HepG2 (cell line): ENCODE results near the gene MYOM1. TPM values are rescaled to one million over a fixed set of nuclear protein-coding genes. Genes with fewer than 3 reads are reported as not detected.

Experiments
- CCAR2 ChIP-seq: fragments of 200-400 bp; formaldehyde crosslinking; optimal IDR thresholded peaks from 2 replicates; pipeline ENCODE3; 2018; ENCODE audit warnings: low read depth, mild to moderate bottlenecking, low read length, moderate library complexity
- DMAP1 ChIP-seq: IDR thresholded peaks from 2 replicates; pipeline ENCODE4 v1.6.1; 2016
- GMEB2 ChIP-seq: IDR thresholded peaks from 2 replicates; pipeline ENCODE4 v1.6.1; 2016; ENCODE audit warnings: missing biosample characterization, missing genetic modification reagents, low read depth
- GPN1 ChIP-seq: sonication (generic); formaldehyde crosslinking; IDR thresholded peaks from 2 replicates; pipeline ENCODE4 v1.5.1; 2020; ENCODE audit warnings: missing genetic modification reagents, borderline replicate concordance
- HES4 ChIP-seq: sonication (generic); formaldehyde crosslinking; IDR thresholded peaks from 2 replicates; pipeline ENCODE4 v1.9.0; 2021; ENCODE audit warnings: mild to moderate bottlenecking, missing genetic modification reagents, borderline replicate concordance
- HNRNPL ChIP-seq: fragments of 200-400 bp; formaldehyde crosslinking; IDR thresholded peaks from 2 replicates; pipeline ENCODE4 v1.6.1; 2017; ENCODE audit warnings: mild to moderate bottlenecking, low read depth, low read length
- MAX ChIP-seq: IDR thresholded peaks from 2 replicates; pipeline ENCODE4 v1.6.1; 2012; ENCODE audit warnings: inconsistent platforms
- PRMT3 ChIP-seq: sonication (generic); formaldehyde crosslinking; IDR thresholded peaks from 2 replicates; pipeline ENCODE4 v1.8.1; 2022; ENCODE audit warnings: low read depth, mild to moderate bottlenecking, moderate library complexity, missing genetic modification reagents, borderline replicate concordance
- RFX5 ChIP-seq: IDR thresholded peaks from 2 replicates; pipeline ENCODE4 v1.6.1; 2011; ENCODE audit warnings: low read depth, low read length, improper control_type of control experiment
- SALL1 ChIP-seq: sonication (generic); formaldehyde crosslinking; IDR thresholded peaks from 2 replicates; pipeline ENCODE4 v1.8.0; 2022; ENCODE audit warnings: mild to moderate bottlenecking, missing genetic modification reagents
- SNAPC4 ChIP-seq: sonication (generic); formaldehyde crosslinking; IDR thresholded peaks from 2 replicates; pipeline ENCODE4 v1.4.0; 2020; ENCODE audit warnings: mild to moderate bottlenecking, missing genetic modification reagents
- TBX2 ChIP-seq: sonication (generic); formaldehyde crosslinking; IDR thresholded peaks from 2 replicates; pipeline ENCODE4 v1.5.0; 2020; ENCODE audit warnings: missing genetic modification reagents, mild to moderate bottlenecking, borderline replicate concordance
- TOE1 ChIP-seq: sonication (generic); formaldehyde crosslinking; IDR thresholded peaks from 2 replicates; pipeline ENCODE4 v1.4.0; 2020; ENCODE audit warnings: mild to moderate bottlenecking, missing genetic modification reagents
- ZMYM2 ChIP-seq: sonication (generic); formaldehyde crosslinking; IDR thresholded peaks from 2 replicates; pipeline ENCODE4 v1.8.0; 2022; ENCODE audit warnings: mild to moderate bottlenecking, missing genetic modification reagents
- ZNF367 ChIP-seq: sonication (generic); formaldehyde crosslinking; IDR thresholded peaks from 2 replicates; pipeline ENCODE4 v1.4.0; 2020; ENCODE audit warnings: missing genetic modification reagents, borderline replicate concordance
- ZNF431 ChIP-seq: sonication (generic); formaldehyde crosslinking; IDR thresholded peaks from 2 replicates; pipeline ENCODE4 v1.9.0; 2022; ENCODE audit warnings: missing genetic modification reagents, low read depth, mild to moderate bottlenecking, borderline replicate concordance
- ZNF451 ChIP-seq: sonication (generic); formaldehyde crosslinking; IDR thresholded peaks from 2 replicates; pipeline ENCODE4 v1.5.0; 2020; ENCODE audit warnings: mild to moderate bottlenecking, missing genetic modification reagents
- ZNF546 ChIP-seq: sonication (generic); formaldehyde crosslinking; conservative IDR thresholded peaks from 2 replicates; pipeline ENCODE4 v1.8.1; 2023; ENCODE audit warnings: mild to moderate bottlenecking, missing genetic modification reagents
- ZNF550 ChIP-seq: sonication (generic); formaldehyde crosslinking; IDR thresholded peaks from 2 replicates; pipeline ENCODE4 v1.4.0; 2020; ENCODE audit warnings: mild to moderate bottlenecking, missing genetic modification reagents, borderline replicate concordance
- ZNF776 ChIP-seq: sonication (generic); formaldehyde crosslinking; IDR thresholded peaks from 2 replicates; pipeline ENCODE4 v1.4.0; 2020; ENCODE audit warnings: mild to moderate bottlenecking, missing genetic modification reagents
- ZNF780A ChIP-seq: sonication (generic); formaldehyde crosslinking; IDR thresholded peaks from 2 replicates; pipeline ENCODE4 v1.8.0; 2022; ENCODE audit warnings: mild to moderate bottlenecking, missing genetic modification reagents, moderate library complexity
- ZNF790 ChIP-seq: sonication (generic); formaldehyde crosslinking; IDR thresholded peaks from 2 replicates; pipeline ENCODE4 v1.8.0; 2022; ENCODE audit warnings: missing genetic modification reagents, mild to moderate bottlenecking, borderline replicate concordance
- polyA plus RNA-seq, 8 experiments: library from polyadenylated mRNA; depleted of rRNA in 3 of 8; stranded (reverse) in 7 of 8; unstranded in 1 of 8; fragments of >200 nt; fragmentation: Illumina TruSeq in 4 of 8; extraction: Trizol in 4 of 8; gene quantifications; 2 replicates each; pipeline versions ENCODE4 v1.2.1 to v1.2.3, GENCODE V29; 2011 to 2016; ENCODE audit warnings: low read depth in 4 of 8, missing spikeins in 1 of 8, mixed read lengths in 1 of 8; ENCODE audit not compliant: insufficient read depth in 1 of 8
- total RNA-seq, 5 experiments: library from RNA; depleted of rRNA; stranded (reverse); fragments of >200 nt; fragmentation: Illumina TruSeq; extraction: Trizol; gene quantifications; 2 replicates each; pipeline ENCODE4 v1.2.3, GENCODE V29; 2016; ENCODE audit warnings: low read depth in 1 of 5

The MYOM1 gene
- total and polyA plus RNA-seq, 2 of the 13 experiments (the other 11 are each of a cell fraction or from before 2014, with no cell fraction given), result 0.46 to 0.98 TPM

- peak; percentile 89 for TF ChIP-seq DMAP1
- peak; percentile 80; the same call in 1 of the 2 replicates for TF ChIP-seq ZMYM2
- no peak for TF ChIP-seq ZNF776 (CRISPR knock-in tag)
- no peak for TF ChIP-seq ZNF780A (CRISPR knock-in tag)
- TF ChIP-seq TBX2 (CRISPR knock-in tag), result peak; percentile 98
- no peak for TF ChIP-seq HES4
- no peak for TF ChIP-seq ZNF451 (CRISPR knock-in tag)
- TF ChIP-seq GMEB2 (CRISPR knock-in tag), result no peak
- TF ChIP-seq SALL1 (CRISPR knock-in tag), result peak; percentile 95
- no peak for TF ChIP-seq ZNF431 (CRISPR knock-in tag)
- no peak for TF ChIP-seq ZNF546 (CRISPR knock-in tag)
- no peak for TF ChIP-seq SNAPC4 (CRISPR knock-in tag)
- peak; percentile 73; the same call in 1 of the 2 replicates for TF ChIP-seq TOE1 (CRISPR knock-in tag)
- TF ChIP-seq HNRNPL, result no peak
- no peak for TF ChIP-seq RFX5
- TF ChIP-seq ZNF550 (CRISPR knock-in tag), result no peak
- no peak; the same call in 1 of the 2 replicates for TF ChIP-seq ZNF790 (CRISPR knock-in tag)
- peak; percentile 78 for TF ChIP-seq MAX
- no peak for TF ChIP-seq ZNF367 (CRISPR knock-in tag)
- no peak for TF ChIP-seq GPN1 (CRISPR knock-in tag)
- no peak for TF ChIP-seq CCAR2
- TF ChIP-seq PRMT3, result no peak
Observed at GRCh38 chr18:3051718-3052410, 167.9 kb downstream of the MYOM1 start (continued).
